WERI-Rb-1 (cell line): ENCODE measurements around the gene RSRC1.

Source experiments
- DNase-seq: peaks from one replicate; pipeline ENCODE4 v3.0.0-alpha.2; 2020
- H3K27ac ChIP-seq: fragments of 250-450 bp; sonication (Bioruptor Pico); 2 replicates; pipeline ENCODE4 v1.5.1; 2020; ENCODE audit warnings: mild to moderate bottlenecking, moderate library complexity
- H3K27me3 ChIP-seq: fragments of 250-450 bp; sonication (Bioruptor Pico); 2 replicates; pipeline ENCODE4 v1.5.1; 2021; ENCODE audit warnings: mild to moderate bottlenecking, low read depth, moderate library complexity; ENCODE audit not compliant: insufficient read depth, severe bottlenecking
- H3K36me3 ChIP-seq: fragments of 250-450 bp; sonication (Bioruptor Pico); 2 replicates; pipeline ENCODE4 v1.5.1; 2020; ENCODE audit warnings: mild to moderate bottlenecking, moderate library complexity
- H3K4me3 ChIP-seq: 2 replicates; pipeline ENCODE4 v1.5.1; 2011; ENCODE audit warnings: low read depth, mild to moderate bottlenecking, control low read depth, low read length
- H3K9me3 ChIP-seq: fragments of 250-450 bp; sonication (Bioruptor Pico); 2 replicates; pipeline ENCODE4 v1.5.1; 2021; ENCODE audit warnings: mild to moderate bottlenecking, moderate library complexity; ENCODE audit not compliant: severe bottlenecking
- CTCF ChIP-seq: IDR thresholded peaks from 2 replicates; pipeline ENCODE4 v1.5.1; 2011; ENCODE audit warnings: low read depth, mild to moderate bottlenecking, control low read depth, inconsistent platforms, low read length

The RSRC1 gene

GRCh38 chr3:158562674-158563073 lies 452.8 kb downstream of the RSRC1 start:
- Histone ChIP-seq H3K4me3 (no peak overlapping the region), H3K9me3 (no peaks in the 10 kb centered on the region)
- no peak for TF ChIP-seq CTCF

GRCh38 chr3:158563076-158563475 lies 453.2 kb downstream of the RSRC1 start:
- Histone ChIP-seq H3K27ac (no peak overlapping the region), H3K27me3 (no peaks in the 10 kb centered on the region), H3K36me3 (no peaks in the 10 kb centered on the region), H3K4me3 (no peak overlapping the region), H3K9me3 (no peaks in the 10 kb centered on the region)
- DNase-seq: no peak
- no peak for TF ChIP-seq CTCF

More at GRCh38 chr3:158562674-158563073, 452.8 kb downstream of the RSRC1 start:
- no peak for DNase-seq
- no peaks in the 10 kb centered on the region for H3K27me3 ChIP-seq
- no peaks in the 10 kb centered on the region for H3K36me3 ChIP-seq
- H3K27ac ChIP-seq: no peak overlapping the region

- DNase-seq: no peak
- TF ChIP-seq CTCF: no peak
- Histone ChIP-seq H3K27me3 (no peaks in the 10 kb centered on the region), H3K4me3 (no peak overlapping the region), H3K9me3 (no peaks in the 10 kb centered on the region), H3K36me3 (no peaks in the 10 kb centered on the region), H3K27ac (no peak overlapping the region)
These were observed 455.2 kb downstream of the RSRC1 start for GRCh38 chr3:158565076-158565475.

- H3K36me3 ChIP-seq: no peaks in the 10 kb centered on the region
- H3K4me3 ChIP-seq: no peak overlapping the region
- TF ChIP-seq CTCF: no peak
- no peak overlapping the region for H3K27ac ChIP-seq
- DNase-seq: no peak
- no peaks in the 10 kb centered on the region for H3K9me3 ChIP-seq
- H3K27me3 ChIP-seq: no peaks in the 10 kb centered on the region
These were observed 458.9 kb downstream of the RSRC1 start for GRCh38 chr3:158568784-158569183.

- H3K4me3 ChIP-seq: no peak overlapping the region
- H3K9me3 ChIP-seq: no peaks in the 10 kb centered on the region
- H3K36me3 ChIP-seq: no peaks in the 10 kb centered on the region
- no peak for DNase-seq
- TF ChIP-seq CTCF: no peak
- H3K27ac ChIP-seq: no peak overlapping the region
- no peaks in the 10 kb centered on the region for H3K27me3 ChIP-seq
These were observed 459.9 kb downstream of the RSRC1 start for GRCh38 chr3:158569794-158570193.

- Histone ChIP-seq H3K36me3 (no peaks in the 10 kb centered on the region), H3K4me3 (peak within 1 kb of the TSS; percentile 59), H3K9me3 (no peaks in the 10 kb centered on the region), H3K27ac (peak within 1 kb of the TSS; percentile 60), H3K27me3 (no peaks in the 10 kb centered on the region)
- no peak for TF ChIP-seq CTCF
- peak; percentile 96 for DNase-seq
These were observed 461.3 kb downstream of the RSRC1 start, which contains the start of gene MLF1 for GRCh38 chr3:158570999-158571702. MLF1 (plus strand) TSS chr3:158571194; CDS start chr3:158571301, 107 bp downstream.
